22Rv1 (cell line): ENCODE measurements around the gene DAP3.
"Not testable (repeated sequence)": the region's sequence is repeated elsewhere in the genome, so short reads cannot be mapped to it uniquely, and the experiment has no call there.

ENCODE experiments used
- ZFX ChIP-seq: fragments of 450-650 bp; IDR thresholded peaks from 2 replicates; pipeline ENCODE4 v1.6.1; 2017; ENCODE audit warnings: antibody characterized with exemption, borderline replicate concordance
- TF ChIP-seq, protein P1 (sequence below): fragments of 450-650 bp; IDR thresholded peaks from 2 replicates; pipeline ENCODE4 v1.5.1; 2017; ENCODE audit warnings: mild to moderate bottlenecking

DNA sequence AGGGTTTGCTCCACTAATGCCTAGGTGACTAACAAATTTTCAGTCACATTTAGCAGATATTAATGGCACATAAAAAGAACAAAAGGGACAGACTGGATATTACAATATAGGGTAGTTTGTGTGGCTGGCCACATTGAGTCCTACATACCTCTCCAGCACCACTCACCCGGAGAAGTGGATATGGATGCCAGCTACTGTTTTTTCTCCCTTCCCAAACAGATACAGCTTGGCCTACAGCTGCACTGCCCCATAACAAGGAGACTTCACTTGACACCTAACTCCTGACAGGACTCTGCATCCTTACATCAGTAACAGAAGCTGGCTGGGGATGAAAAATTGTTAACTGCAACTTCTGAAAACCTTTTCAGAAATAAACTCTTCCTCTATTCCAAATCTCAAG, 9.9 kb upstream of the DAP3 start:
- TF ChIP-seq, protein P1, sequence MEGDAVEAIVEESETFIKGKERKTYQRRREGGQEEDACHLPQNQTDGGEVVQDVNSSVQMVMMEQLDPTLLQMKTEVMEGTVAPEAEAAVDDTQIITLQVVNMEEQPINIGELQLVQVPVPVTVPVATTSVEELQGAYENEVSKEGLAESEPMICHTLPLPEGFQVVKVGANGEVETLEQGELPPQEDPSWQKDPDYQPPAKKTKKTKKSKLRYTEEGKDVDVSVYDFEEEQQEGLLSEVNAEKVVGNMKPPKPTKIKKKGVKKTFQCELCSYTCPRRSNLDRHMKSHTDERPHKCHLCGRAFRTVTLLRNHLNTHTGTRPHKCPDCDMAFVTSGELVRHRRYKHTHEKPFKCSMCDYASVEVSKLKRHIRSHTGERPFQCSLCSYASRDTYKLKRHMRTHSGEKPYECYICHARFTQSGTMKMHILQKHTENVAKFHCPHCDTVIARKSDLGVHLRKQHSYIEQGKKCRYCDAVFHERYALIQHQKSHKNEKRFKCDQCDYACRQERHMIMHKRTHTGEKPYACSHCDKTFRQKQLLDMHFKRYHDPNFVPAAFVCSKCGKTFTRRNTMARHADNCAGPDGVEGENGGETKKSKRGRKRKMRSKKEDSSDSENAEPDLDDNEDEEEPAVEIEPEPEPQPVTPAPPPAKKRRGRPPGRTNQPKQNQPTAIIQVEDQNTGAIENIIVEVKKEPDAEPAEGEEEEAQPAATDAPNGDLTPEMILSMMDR = not testable (repeated sequence)
- not testable (repeated sequence) for TF ChIP-seq ZFX
